ENCODE results near the gene PFKM.
"Not testable (repeated sequence)": the region's sequence is repeated elsewhere in the genome, so short reads cannot be mapped to it uniquely, and the experiment has no call there.

PFKM gene

DNA sequence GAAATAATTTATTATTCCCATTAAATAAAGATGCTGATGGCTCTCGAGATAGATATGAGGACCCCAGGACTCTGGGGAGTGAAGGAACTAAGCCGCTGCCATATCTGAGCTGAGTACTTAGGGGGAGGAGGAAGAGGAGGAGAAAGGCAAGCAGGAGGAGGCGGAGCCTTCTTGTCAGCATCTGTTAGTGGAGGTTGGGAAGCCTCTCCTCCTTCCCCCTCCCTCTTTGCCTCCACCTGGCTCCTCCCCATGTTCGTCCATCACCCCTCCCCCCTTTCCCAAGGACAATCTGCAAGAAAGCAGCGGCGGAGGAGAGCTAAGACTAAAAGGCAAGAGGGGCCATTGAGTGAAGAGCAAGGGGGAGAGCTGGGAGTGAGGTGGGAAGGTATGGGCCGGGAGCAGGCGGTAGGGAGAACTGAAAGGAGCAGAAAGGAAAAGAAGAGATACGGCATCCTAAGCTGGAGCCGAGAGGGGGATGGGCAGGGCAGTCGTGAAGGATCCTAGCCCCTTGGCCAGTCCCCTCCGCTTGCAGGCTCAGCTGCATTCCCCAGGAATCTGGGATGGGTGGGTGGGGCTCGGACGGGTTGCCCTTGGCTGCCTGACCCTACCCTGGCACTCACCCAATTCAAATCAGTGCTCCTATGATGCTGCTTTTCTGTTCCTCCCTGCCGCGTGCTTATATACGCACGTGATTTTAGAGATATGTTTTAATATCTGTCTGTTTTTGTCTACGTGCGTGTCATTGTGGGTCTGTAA is at the start of gene PFKM:
TSS of gene PFKM (plus strand) at position 287 of the 756 bp plus-strand sequence. CDS start 3,411 bp downstream, outside the sequence.
- peak; percentile 41 for DNase-seq

- DNase-seq, result no peak
Observed at GRCh38 chr12:48070033-48070432, 49.1 kb upstream of the PFKM start.

DNA sequence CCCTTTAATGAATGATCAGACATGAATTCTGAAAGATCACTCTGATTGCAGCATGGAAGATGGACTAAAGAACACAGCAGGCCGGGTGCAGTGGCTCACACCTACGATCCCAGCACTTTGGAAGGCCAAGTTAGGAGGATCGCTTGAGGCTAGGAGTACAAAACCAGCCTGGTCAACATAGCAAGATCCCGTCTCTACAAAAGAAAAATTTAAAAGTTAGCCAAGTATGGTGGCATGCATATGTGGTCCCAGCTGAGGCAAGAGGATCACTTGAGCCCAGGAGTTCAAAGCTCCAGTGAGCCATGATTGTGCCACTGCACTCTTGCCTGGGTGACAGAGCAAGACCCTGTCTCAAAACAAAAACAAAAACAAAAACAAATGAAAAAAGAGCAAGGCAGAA is 48.4 kb upstream of the PFKM start:
- no peak for DNase-seq

GRCh38 chr12:48071808-48072207 is 47.4 kb upstream of the PFKM start:
- DNase-seq, result no peak

DNA sequence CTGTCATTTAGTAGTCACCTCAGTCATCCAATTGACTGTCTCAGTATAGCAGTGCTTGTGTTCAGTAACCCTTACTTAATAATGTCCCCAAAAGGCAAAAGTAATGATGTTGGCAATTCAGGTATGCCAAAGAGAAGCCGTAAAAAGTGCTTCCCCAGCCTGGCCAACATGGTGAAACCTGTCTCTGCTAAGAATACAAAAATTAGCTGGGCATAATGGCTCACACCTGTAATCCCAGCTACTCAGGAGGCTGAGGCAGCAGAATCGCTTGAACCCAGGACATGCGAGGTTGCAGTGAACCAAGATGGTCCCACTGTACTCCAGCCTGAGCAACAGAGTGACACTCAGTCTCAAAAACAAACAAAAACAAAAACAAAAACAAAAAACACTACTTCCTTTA is 46.9 kb upstream of the PFKM start:
- no peak for DNase-seq

- DNase-seq, result no peak
Observed at GRCh38 chr12:48074266-48074665, 44.9 kb upstream of the PFKM start.

- no peak for DNase-seq
Observed at GRCh38 chr12:48075832-48076231, 43.3 kb upstream of the PFKM start.

- no peak for DNase-seq
Observed at GRCh38 chr12:48077111-48077510, 42.1 kb upstream of the PFKM start.

DNA sequence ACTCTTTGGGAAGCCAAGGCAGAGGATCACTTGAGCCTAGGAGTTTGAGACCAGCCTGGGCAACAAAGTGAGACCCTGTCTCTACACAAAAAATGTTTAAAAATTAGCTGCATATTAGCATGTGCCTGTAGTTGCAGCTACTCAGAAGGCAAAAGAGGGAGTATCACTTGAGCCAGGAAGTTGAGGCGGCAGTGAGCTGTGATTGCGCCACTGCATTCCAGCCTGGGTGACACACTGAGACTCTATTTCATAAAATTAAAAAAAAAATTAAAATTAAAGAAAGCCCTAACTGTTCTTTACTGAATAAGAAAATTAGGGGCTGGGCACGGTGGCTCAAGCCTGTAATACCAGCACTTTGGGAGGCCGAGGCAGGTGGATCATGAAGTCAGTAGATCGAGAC is 40.3 kb upstream of the PFKM start:
- no peak for DNase-seq

- DNase-seq, result no peak
Observed at GRCh38 chr12:48080285-48080684, 38.9 kb upstream of the PFKM start.

DNA sequence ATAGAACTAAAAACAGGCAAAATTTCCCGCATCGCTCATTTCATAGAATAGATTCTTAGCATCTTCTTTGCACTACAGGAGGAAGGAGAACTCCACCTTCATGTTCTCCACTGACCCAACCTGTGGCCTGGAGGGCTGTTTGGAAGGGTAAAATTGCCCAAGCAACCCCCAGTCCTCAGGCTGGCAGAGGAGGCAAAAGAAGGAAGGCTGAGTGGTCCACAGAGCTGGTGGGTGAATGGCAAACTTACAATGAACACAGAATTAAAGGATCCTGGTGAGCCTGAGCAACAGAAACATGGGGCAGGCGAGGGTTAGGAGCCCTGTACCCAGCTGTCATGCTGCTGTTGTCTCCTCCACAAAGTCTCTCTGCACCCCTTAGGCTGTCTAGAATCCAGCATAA is 38.3 kb upstream of the PFKM start:
- no peak for DNase-seq

- no peak for DNase-seq
Observed at GRCh38 chr12:48084066-48084465, 35.1 kb upstream of the PFKM start.

GRCh38 chr12:48084841-48085460 is 34.2 kb upstream of the PFKM start:
- DNase-seq, result no peak

- DNase-seq, result no peak
Observed at GRCh38 chr12:48086327-48086726, 32.8 kb upstream of the PFKM start.

DNA sequence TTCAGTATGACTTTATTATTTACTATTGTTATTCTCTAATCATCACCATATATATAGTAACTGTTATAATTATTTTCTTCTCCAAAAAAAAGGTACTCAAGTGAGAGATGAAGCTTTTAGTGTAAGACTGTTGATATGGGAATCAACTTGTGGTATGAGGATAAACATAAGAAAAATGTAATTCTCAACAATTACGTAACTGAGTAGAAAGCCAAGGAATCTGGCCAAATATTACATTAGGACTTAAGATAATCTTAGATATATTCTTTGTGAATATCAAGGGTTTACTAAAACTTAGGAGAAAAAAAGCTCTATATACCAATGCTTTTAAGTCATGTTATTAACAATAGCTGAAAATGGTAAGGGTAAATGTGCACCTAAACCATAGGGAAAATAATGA is 26.6 kb upstream of the PFKM start:
- DNase-seq, result no peak

- DNase-seq, result no peak
Observed at GRCh38 chr12:48104531-48104930, 14.6 kb upstream of the PFKM start.

DNA sequence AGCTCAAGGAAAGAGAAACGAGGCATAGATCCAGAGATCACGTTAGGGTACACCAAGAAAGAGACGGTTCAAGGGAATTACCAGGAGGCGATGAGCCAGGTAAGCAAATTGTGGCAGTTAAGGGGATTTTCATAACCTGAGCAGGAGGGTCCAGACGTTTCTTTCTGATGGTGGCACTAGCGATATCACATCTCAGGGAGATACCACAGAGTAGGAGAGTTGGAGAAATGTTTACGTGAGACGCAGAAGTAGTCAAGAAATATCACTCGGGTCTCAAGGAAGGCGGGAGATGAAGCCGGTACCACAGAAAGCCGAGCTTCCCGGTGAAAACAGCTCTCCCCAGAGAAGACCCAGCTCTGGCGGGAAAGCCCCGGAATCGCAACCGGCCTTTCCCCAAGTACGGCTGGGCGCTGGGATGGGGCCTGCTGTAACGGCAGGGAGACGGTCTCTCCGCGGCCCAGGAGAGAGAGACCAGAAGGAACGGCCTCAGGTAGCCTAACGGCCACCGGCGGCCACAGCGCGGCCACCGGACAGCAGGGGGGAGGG is 13.8 kb upstream of the PFKM start:
- peak; percentile 33 for DNase-seq

DNA sequence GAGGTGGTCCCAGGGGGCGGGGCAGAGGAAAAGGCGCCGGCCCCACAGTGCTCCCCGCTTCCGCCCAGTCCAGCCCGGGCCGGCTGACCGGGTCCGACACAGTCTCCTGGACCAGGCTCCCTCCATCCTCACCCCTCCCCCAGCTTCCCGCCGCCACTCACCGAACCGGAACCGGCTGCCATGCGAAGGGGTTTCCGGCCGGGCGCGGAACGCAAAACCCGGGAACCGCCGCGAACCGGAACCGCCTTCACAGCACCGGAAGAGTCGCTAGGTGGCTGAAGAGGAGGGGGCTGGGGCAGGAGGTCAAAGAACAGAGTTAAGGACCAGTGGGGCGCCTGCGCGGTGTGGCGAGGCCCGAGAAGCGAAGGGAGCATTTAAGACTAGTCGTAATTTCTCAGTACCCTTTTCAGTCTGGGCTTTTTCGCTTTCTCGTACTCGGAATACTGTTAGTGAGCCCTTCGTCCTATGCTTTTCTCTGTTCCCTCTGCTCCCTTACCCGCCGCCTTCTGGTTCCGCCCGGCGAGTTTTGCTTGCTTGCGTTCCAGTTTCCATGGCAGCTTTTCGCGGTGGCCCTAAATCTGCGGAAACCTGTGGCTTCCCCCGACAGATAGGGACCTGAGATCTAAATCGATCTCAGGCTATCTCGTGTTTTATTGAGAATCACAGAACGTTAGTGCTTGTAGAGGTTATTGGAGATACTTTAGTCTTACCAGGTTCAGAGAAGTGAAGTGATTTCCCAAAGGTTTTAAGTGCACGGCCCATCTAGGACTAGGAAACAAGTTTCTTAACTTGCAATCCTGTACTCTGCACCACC is 13.1 kb upstream of the PFKM start, which contains the start of gene SENP1:
TSS of gene SENP1 (minus strand) at position 213 of the 814 bp plus-strand sequence. CDS start 4,607 bp downstream, outside the sequence.
- peak; percentile 85 for DNase-seq

DNA sequence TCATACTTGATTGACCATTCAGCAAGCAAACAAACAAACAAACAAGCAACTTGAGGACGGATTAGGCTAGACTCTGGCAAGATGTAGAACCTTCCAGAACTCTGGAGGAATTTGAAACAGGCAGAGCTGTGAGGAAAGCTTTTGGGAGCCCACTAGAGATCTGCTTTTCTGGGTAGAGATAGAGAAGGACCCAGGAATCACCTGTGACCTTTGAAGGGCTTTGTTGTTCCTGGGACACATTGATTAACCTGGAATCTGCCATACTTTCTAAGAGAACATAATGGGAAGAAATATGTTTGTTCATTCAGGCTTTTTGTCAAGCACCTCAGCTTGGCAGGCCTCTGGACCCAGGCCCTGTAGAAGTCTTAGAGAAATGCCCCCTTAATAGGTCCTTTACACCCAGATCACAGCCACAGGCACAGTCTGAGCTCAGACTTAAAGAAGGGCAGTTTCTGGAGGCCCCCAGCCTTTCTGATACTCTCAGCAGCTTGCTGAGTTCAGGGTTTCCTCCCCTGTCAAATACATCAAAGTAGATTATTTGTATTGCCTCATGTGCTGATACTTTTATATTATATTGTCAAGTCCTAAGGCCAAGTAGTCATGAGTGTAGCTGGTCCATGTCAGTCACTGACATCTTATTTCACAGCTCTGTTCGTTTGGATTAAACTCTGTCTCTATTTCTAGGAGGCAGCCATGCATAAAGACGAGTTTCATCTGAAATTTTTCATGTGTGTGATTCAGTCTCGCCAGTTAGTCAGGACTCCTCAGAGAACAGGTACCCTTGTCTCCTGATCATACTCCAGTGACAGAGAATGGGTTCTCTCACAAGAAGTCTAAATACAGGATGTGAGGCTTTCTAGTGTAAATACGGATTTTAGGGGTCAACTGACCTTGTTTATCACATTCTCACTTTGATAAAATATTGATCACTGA is 12.2 kb upstream of the PFKM start:
- DNase-seq, result no peak

DNA sequence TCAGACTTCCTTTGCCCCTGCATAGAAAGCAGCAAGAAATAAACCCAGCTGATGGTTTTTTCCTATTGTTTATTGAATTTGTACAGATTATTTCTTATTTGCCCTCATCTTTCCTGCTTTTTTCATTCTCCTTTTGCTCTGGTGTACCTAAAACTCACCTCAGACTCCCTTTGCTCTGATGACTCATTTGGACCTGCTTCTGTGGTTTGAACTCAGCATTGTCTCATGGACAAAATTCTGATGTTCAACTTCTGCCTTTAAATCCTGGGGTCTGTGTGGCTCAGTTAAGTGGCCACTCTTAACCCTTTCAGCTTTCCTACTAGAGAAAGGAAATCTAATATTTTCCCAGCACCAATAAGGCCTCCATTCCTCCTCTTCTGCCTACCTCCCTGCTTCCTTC is 9.7 kb upstream of the PFKM start:
- DNase-seq, result no peak

GRCh38 chr12:48110691-48111311 is 8.4 kb upstream of the PFKM start:
- no peak for DNase-seq

DNA sequence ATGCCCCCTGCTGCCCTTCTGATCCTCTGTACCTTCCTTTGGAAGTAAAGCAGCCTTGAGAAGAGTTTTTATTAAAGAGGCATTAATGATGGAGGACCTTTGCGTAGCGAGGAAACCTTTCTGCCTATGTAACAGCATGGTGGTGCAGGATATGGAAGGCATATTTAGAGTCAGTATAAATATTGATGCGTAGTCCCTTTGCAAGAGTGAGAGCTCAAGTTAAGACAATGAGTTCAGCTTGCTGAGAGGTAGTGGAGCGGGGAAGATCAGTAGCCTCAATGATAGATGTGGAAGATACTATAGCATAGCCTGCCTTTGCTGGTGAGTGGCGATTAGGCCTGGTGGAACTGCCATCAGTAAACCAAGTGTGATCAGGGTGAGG is 7.9 kb upstream of the PFKM start:
- not testable (repeated sequence) for DNase-seq
